ENCODE measurements around the gene RPS6KB2.
"Not testable (repeated sequence)": the region's sequence is repeated elsewhere in the genome, so short reads cannot be mapped to it uniquely, and the experiment has no call there.

The RPS6KB2 gene

DNA sequence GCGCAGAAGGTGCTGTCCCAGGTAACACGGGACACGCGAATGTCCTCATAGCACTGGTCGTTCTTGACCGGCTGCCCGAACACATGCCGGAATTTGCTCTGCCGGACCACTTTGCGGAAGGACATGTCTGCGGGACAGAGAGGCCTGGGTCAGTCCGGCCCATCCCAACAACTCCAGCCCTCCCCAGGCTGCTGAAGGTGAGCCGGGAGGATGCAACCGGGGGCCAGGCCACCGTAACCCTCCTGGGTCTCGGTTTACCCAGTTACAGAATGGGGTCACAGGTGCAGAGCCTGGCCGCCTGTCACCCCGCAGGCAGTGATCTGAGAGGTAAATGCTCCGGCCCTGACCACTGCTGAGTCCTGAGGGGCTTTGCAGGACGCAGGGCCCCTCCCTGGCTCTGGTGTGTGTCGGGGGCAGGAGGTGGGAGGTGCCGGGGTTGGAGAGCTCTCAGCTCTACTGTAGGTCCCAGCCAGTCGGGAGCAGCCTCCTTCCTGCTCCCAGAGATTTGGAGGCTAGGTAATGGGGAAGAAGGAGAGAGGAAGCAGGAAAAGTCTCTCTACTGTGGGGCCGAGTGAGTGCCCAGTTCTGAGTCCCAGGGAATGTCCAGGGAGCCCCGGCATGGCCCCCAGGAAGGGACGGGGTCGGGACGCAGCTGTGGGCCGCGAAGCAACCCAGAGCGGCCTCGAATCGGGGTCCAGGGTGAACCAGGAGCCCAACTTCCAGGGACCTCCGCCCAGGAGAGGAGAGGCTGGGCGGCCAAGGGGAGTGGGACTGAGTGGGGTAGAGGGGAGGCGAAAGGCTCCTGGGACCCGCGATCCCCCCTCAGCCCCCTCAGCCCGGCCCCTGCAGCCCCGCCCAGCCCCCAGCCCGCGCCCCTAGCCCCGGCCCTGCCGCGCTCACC, 14.5 kb downstream of the RPS6KB2 start:
- no peak for DNase-seq (ENCODE audit: low read depth)

DNA sequence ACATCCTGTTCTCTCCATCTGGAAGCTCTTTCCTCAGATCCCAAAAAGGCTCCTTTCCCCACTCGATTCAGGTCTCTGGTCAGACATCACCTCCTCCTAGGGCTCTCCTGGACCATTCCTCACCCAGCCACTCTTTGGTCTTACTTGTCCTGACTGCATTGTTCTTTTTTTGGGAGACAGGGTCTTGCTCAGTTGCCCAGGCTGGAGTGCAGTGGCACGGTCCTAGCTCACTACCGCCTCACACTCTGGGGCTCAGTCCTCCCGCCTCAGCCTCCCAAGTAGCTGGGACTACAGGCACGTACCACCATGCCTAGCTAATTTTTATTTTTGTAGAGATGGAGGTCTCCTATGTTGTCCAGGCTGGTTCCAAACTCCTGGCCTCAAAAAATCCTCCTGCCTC, 17.2 kb downstream of the RPS6KB2 start:
- no peak for DNase-seq (ENCODE audit: low read depth)

DNA sequence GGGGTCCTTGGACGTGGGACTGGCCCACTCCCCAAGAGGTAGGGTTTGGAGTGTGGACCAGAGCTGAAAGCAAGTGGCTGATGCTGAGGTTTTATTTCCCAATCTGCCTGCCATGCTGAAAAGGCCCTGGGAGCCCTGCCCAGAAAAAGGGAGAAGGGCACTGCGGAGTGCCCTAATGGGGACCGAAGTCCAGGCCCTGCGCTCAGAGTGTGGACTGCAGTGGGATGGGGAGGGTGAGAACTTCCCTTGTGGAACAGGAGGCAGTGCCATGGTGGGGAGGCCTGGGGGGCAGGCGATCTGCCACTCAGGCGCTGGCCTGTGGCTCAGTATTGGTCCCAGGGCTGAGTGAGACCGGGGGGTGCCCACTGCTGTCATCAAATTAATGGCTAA, 19.9 kb downstream of the RPS6KB2 start:
- no peak for DNase-seq (ENCODE audit: low read depth)

DNA sequence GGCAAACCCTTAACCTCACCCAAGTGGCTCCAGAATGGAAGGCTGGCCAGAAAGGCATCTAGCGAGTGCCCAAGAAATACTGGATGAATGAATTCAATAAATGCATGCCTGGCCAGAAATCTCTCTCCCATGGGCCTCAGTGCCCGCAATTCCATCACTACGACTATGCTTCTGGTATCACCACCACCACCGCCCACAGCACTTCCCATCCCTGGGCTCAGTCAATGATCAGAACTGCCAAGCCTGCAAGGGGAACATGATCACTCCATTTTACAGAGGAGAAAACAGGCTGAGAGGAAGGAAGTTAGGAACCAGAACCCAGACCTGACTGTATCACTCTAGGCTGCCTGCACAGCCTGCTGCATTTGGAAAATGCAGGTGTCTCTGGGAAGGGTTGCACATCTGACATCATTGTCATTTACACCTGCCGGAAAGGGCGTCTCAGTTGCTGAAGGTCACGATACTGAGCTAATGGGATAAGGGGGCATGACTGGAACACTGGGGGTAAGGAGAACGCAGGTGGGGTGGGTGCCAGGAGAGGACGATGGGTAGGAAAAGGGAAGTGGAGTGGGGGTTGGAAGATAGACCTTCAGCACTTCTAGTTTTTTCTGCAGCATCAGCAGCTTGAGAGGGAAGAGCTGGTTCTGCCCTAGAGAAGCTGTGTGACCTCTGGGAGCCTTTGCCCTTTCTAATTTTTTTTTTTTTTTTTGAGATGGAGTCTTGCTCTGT, 21.0 kb downstream of the RPS6KB2 start:
- DNase-seq (ENCODE audit: low read depth): no peak

DNA sequence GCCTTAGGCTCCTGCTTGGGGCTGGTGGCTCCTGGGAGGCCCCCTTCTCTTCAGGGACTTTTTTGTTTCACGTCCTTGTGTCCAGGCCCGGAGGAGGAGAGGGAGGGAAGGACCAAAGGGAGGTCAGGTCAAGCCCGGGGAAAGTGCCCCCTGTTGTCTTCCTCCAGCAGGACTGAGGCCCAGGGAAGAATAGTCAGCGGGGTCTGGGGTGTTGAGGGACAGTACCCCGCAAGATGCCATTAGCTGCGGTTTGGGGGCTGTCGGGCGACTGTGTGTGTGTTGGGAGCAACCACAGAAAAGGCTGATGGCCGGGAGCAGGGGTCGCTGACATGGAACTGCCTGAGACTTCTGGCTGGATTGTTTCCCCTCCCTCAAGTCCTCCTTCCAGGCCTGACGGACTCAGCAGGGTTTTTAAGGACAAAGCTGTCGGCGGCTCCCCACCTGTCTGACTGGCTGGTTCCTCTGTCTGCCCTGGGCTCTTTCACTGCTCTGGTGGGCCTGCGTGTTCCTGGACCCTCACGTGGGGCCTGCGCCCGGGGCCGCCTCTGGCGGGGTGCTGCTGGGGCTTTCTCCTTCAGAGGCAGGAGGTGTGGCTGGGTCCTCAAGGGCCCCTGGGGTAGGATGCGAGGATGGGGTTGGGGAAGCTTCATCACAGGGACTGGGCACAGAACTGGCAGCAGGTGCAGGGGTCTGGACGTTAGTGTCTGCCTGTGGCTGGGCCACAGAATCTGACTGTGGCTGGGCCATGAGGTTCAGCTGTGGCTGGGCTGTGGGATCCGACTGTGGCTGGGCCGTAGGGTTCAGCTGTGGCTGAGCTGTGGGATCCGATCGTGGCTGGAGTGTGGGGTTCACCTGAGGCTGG, 22.7 kb downstream of the RPS6KB2 start:
- no peak for DNase-seq (ENCODE audit: low read depth)

DNA sequence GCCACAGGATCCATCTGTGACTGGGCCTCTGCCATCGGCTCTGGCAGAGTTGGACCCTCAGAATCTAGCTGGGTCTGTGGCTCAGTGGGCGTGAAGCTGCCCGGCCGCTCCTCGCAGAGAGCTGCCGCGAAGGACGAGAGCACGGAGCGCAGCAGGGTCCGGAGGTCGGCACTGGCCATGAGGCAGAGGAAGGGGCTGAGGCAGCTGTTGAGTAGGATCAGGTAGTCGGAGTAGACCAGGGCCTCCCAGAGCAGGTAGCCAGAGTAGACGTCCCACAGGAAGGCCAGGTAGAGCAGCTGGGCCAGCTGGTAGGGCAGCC, 23.3 kb downstream of the RPS6KB2 start:
- no peak for DNase-seq (ENCODE audit: low read depth)

DNA sequence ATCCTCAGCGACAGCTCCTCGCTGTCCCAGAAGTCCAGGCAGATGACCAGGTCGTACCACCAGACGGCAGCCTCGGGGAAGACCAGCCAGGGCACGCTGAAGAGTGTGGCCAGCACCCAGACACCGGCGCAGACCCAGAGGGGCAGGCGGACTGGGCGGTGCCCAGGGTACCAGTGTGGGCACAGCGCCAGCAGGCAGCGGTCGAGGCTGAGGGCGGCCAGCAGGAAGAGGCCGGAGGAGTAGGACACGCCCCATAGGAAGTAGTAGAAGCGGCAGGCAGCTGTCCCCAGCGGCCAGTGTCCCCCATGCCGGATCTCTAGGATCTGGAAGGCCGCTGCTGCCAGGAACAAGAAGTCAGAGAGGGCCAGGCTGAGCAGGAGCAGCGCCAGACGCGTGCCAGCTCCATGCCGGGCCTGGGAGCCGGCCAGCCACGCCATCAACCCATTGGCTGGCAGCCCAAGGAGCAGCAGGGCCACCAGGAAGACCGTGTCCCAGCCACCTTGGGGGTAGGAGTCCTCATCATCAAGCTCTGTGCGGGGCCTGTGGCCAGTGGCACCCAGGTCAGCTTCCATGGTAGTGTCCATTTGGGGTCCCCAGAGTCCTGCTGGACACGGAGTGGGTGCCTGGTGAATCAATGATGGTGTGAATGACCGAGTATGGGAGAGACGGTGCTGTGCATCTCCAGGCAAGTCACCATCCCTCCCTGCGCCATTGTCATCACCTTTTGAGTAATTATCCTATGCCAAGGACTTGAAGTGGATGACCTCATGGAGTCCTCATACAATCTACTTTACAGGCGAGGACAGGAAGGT, 24.1 kb downstream of the RPS6KB2 start, which contains the start of gene GPR152:
GPR152 (minus strand) TSS at position 589 of the 812 bp plus-strand sequence; CDS start at position 584, 5 bp downstream.
- DNase-seq (ENCODE audit: low read depth): no peak

DNA sequence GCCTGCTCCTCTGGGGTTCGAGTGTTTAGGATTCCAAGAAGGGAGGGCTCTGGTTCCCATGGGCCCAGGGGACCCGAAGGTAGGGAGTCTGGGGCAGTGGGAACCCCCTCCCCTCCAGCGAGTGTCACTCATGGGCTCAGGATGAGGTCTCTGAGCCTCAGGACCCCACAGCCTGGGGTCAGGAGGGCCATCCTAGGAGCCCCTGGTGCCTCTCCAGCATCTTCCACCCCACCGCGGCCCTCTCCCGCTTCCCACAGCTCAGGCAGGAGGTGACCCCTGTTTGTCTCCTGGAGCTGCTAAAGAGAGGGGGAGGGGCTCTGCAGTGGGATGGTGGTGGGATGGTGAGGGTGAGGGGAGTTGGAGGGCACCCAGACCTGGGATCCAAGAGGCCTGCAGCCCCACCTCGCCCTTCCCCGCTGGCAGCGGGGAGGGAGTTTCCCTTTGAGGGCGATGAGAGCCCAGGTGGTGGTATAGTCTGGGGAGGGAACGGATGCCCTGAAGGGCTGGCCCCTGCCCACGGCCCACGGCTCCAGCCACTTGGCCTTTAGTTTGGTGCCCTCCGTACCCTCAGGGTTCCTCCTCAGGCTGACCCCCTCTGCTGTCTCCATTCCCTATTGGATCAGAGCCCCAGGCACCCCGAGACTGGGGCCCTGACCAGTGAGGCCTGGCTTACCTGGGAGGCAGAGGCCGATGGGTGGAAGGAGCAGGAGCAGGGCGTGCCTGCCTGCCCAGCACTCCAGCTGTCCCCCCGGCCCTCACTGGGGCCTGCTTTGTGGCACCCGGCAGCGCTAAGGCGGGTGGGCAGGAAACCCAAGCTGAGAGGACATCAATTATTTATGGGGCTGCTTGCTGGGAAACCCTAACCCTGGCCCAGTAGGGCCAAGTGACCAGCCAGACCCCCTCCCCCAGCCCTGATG, 25.8 kb downstream of the RPS6KB2 start:
- no peak for DNase-seq (ENCODE audit: low read depth)

DNA sequence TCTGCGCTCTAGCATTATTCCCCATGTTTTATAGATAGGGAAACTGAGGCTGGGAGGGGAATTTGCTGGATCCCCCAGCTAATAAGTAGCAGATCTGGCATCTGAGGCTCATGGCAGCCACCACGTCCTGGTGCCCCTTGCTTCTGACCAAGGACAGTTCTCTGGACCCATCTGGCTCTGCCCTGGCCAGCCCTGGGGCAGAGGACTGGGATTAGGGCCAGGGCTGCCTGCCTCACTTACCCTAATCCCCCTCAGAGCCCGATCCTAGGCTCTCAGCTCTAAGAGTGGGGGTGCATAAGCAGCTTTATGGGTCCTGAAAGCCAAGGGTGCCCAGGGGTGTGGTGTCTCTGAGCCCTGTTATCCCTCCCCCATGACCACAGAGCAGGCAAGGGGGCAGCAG, 26.8 kb downstream of the RPS6KB2 start, which contains the start of gene CABP4:
CABP4 (plus strand) TSS at position 301 of the 400 bp plus-strand sequence; CDS start at position 371, 70 bp downstream.
- no peak for DNase-seq (ENCODE audit: low read depth)

DNA sequence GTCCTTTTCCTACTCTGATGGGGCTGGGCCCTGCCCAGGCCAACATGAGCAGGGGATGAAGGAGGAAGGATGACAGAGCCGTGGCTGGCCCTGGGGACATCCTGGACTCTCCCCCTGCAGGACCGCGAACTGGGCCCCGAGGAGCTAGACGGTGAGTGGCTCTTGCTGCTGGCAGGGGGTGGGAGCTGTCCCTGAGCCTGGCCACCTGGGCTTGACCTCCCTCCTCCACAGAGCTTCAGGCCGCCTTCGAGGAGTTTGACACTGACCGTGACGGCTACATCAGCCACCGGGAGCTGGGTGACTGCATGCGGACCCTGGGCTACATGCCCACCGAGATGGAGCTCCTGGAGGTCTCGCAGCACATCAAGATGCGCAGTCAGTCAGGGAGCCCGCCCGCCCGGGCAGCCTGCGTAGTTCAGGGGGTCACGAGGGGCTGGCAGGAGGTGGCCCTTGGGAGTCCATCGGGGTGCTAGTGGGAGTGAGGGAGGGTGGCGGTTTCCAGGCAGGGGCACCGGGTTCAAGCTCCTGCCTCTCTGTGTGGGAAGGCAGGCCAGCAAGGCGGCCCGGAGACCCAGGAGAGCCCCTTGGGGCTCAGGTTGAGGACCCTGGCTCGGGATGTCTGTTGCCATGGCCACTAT, 27.9 kb downstream of the RPS6KB2 start:
- no peak for DNase-seq (ENCODE audit: low read depth)

DNA sequence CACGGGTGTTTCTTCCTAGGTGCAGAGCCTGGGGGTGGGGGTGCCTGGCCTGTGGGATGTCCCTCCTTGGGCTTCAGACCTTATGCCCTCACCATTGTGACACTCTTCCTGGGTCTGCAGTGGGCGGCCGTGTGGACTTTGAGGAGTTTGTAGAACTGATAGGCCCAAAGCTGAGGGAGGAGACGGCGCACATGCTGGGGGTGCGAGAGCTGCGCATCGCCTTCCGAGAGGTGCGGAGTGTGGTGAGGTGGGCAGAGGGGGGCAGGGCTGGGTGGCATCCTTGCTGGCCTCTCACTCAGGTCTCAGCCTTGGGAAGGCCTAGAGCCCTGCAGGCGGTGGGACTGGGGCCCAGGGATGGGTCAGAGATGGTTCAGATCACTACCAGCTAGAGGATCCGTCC, 29.2 kb downstream of the RPS6KB2 start:
- no peak for DNase-seq (ENCODE audit: low read depth)

DNA sequence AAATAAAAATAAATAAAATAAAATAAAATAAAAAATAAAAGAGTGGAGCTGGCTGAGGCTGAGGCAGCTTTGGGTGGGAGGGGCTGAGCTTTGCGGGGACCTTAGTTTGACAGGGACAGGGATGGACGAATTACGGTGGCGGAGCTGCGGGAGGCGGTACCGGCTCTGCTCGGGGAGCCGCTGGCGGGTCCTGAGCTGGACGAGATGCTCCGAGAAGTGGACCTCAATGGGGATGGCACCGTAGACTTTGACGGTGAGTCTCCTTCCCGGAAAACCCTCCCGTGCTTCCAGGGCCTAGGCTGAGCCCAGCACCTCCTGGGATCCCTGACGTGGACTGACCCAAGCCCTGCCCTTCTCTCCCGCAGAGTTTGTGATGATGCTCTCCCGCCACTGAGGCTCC, 30.0 kb downstream of the RPS6KB2 start:
- DNase-seq (ENCODE audit: low read depth): no peak

DNA sequence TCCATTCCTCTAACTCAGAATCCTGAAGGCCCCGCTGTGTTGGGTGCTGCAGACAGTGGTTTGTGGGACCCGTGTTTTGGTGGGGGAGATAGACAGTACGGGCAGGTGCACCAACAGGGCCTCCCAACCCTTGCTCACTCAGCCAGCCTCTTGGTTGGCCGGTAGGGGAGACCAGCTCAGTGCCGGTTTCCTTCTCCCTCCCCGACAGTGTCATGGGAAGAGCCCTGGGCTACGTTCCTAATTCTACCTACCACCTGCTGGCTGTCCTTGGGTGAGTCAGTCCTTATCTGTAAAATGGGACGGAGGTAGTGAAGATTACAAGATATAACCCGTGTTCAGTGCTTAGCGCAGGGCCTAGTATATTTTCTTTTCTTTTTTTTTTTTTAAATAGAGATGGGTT, 34.9 kb downstream of the RPS6KB2 start:
- DNase-seq (ENCODE audit: low read depth): no peak

DNA sequence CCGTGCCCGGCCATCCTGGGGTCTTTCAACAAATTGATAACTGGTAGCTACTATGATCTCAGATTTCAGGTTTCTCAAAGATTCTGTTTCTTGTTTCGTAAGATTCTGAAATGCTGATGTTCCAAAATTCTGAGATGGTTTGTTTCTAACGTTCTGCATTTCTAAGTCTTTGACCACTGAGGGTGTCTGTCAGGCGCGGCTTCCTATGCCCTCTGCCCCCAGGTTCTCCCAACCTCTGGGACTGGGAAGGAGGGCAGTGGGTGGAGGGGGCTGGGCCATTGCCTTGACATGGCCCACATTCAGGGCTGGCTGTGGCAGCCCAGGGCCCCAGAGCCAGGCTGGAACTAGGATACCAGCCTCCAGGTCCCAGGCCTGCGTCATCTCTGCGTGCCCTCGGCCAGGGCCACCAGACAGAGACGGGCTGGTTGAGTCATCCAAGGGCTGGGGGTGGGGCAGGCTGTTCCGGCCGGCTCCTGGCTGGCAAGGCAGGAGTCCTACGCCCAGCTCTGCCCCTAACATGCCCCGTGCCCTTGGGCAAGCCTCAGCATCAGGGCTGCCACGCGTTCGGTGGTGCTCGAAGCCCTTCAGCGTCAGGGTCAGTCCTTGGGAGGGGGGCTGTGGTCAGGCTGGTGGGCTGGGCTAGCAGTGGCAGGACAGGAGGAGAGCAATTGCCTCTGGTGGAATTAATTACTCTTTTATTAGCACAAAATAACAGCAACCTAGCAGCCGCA, 35.6 kb downstream of the RPS6KB2 start:
- DNase-seq (ENCODE audit: low read depth): no peak

DNA sequence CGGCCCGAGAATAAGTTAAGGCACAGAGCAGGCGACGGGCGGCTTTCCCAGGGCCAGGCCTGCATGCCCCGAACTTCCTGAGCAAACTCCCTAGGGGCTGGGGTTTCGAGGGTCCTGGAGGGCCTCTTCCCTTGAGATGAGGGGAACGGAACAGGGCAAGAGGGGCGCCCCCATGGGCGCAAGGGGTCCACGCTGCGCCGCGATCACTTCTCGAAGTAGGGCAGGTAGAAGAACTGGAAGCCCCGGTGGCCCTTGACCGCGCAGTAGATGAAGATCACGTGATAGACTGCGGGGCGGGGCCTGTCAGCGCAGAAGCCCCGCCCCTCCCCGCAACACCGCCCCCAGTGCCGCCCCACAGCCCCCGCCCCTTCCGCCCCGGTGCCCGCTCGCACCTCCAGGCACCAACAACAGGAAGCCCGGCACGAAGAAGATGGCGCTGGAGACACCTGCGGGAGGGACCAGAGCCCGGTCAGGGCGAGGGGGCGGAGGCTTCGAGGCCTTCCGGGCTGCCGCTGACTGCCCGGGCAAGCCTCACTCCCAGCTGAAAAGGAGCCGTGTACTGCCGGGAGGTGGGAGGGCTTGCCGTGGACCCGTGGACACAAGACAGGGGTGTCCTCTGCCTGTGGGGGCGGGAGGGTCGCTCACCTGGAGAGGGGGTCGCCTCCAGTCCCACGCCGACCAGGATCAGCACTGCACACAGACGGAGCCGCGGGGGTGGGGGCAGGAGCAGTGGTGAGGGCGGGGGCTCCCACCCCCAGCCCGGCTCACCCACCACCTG, 36.3 kb downstream of the RPS6KB2 start:
- DNase-seq (ENCODE audit: low read depth): peak; percentile 90

DNA sequence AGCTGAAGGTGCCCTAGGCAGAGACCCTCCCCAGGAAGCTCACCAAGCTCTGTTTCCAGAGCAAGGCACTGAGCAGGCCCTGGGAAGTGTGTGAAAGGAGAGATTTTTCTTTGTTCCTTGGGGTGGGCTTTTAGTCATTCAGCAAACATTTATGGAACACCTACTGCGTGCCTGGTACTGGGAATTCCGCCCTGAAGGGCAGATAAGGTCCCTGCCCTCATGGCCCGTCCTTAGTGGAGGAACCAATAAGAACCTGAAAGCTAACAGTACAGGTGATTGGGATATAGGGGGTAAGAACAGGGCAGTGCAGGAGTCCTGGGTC, 36.9 kb downstream of the RPS6KB2 start:
- no peak for DNase-seq (ENCODE audit: low read depth)

DNA sequence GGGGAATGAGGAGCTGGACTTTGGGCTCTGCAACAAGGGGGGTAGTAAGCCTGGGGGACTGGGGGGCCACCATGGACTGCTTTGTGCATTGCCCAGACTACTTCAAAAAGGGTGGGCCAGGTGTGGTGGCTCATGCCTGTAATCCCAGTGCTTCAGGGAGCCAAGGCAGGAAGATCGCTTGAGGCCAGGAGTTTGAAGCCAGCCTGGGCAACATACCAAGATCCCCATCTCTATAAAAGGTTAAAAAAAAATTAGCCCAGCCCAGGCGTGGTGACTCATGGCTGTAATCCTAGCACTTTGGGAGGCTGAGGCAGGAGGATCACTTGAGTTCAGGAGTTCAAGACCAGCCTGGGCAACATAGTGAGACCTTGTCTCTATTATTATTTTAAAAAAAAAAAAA, 37.2 kb downstream of the RPS6KB2 start:
- not testable (repeated sequence) for DNase-seq (ENCODE audit: low read depth)

DNA sequence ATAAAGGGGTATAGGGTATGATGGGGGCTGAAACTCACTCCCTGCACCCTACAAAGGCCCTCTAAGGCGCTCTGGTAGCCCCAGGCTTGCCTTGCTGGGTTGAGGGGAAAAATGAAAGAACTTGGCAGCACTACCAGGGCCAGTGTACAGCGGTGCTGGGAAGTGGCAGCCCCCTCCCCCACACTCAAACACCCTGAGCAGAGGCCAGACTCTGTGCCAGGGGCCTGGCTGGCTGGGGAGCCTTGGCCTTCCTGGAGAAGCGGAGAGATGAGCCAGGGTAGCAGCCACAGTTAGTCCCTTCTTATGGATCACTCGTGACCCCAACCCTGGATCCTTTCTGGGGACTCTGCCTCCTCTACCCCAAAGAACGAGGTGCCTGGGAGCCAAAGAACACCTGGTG, 38.1 kb downstream of the RPS6KB2 start:
- DNase-seq (ENCODE audit: low read depth): no peak

Data from activated T-cell treated with anti-CD3 and anti-CD28 coated beads for 48 hours (primary cell).